ENCODE data around the gene BSDC1.
"Not testable (repeated sequence)": the region's sequence is repeated elsewhere in the genome, so short reads cannot be mapped to it uniquely, and the experiment has no call there.

Gene BSDC1

GRCh38 chr1:32362474-32363313 lies 31.5 kb downstream of the BSDC1 start, which contains the start of the genes FAM229A and TSSK3:
FAM229A (minus strand) TSS chr1:32362485; CDS start chr1:32362091, 394 bp downstream.
TSSK3 (plus strand) TSS chr1:32362539; CDS start chr1:32362702, 163 bp downstream.
- POLR2A ChIA-PET: interaction anchor here (0.5 to 0.6 kb wide), 2 partner anchors 38 to 484 kb away, joined by 3 to 6 read pairs; no protein-coding TSS in a partner anchor
- CTCF ChIA-PET: interaction anchor here (1.2 to 2.9 kb wide), 3 partner anchors 10 to 147 kb away, joined by 3 to 10 read pairs (median 5); no protein-coding TSS in a partner anchor
- no peak for DNase-seq (ENCODE audit: extremely low spot score)
- TF ChIP-seq CTCF (IDR thresholded peaks at IDR 0.05; ENCODE audit: control extremely low read depth, extremely low read depth, low read depth, missing control alignments): no peak

GRCh38 chr1:32361674-32362473 lies 32.4 kb downstream of the BSDC1 start:
- TF ChIP-seq CTCF (IDR thresholded peaks at IDR 0.05; ENCODE audit: control extremely low read depth, extremely low read depth, low read depth, missing control alignments): no peak
- ChIA-PET POLR2A (no interaction called here), CTCF (interaction anchor here (2.9 kb wide), 1 partner anchor 146 kb away, joined by 10 read pairs; no protein-coding TSS in a partner anchor)
- peak; percentile 43 for DNase-seq (ENCODE audit: extremely low spot score)

- DNase-seq (ENCODE audit: extremely low spot score): no peak
- TF ChIP-seq CTCF (IDR thresholded peaks at IDR 0.05; ENCODE audit: control extremely low read depth, extremely low read depth, low read depth, missing control alignments): no peak
- POLR2A ChIA-PET: interaction anchor here (3.4 kb wide), 1 partner anchor 25 kb away, joined by 22 read pairs; the partner anchor contains the start of gene MARCKSL1
- CTCF ChIA-PET: interaction anchor here (2.9 kb wide), 1 partner anchor 145 kb away, joined by 10 read pairs; no protein-coding TSS in a partner anchor
These were observed 33.0 kb downstream of the BSDC1 start for GRCh38 chr1:32361308-32361673.

GRCh38 chr1:32358435-32358834 lies 35.8 kb downstream of the BSDC1 start:
- ChIA-PET CTCF (interaction anchor here (1.0 to 1.2 kb wide), 2 partner anchors 27 to 110 kb away, joined by 3 read pairs; no protein-coding TSS in a partner anchor), POLR2A (interaction anchor here (3.4 kb wide), 1 partner anchor 22 kb away, joined by 22 read pairs; the partner anchor contains the start of gene MARCKSL1)
- no peak for TF ChIP-seq CTCF (IDR thresholded peaks at IDR 0.05; ENCODE audit: control extremely low read depth, extremely low read depth, low read depth, missing control alignments)
- DNase-seq (ENCODE audit: extremely low spot score): no peak

GRCh38 chr1:32357614-32358013 lies 36.6 kb downstream of the BSDC1 start:
- no peak for DNase-seq (ENCODE audit: extremely low spot score)
- no peak for TF ChIP-seq CTCF (IDR thresholded peaks at IDR 0.05; ENCODE audit: control extremely low read depth, extremely low read depth, low read depth, missing control alignments)
- CTCF ChIA-PET: interaction anchor here (1.0 to 1.2 kb wide), 2 partner anchors 26 to 109 kb away, joined by 3 read pairs; no protein-coding TSS in a partner anchor
- POLR2A ChIA-PET: no interaction called here

- POLR2A ChIA-PET: interaction anchor here (7.6 kb wide), 1 partner anchor 20 kb away, joined by 62 read pairs; the partner anchor contains the start of gene MARCKSL1
- no peak for TF ChIP-seq CTCF (IDR thresholded peaks at IDR 0.05; ENCODE audit: control extremely low read depth, extremely low read depth, low read depth, missing control alignments)
- CTCF ChIA-PET: no interaction called here
- DNase-seq (ENCODE audit: extremely low spot score): no peak
These were observed 37.8 kb downstream of the BSDC1 start for GRCh38 chr1:32356478-32356877.

GRCh38 chr1:32355778-32356177 lies 38.5 kb downstream of the BSDC1 start:
- POLR2A ChIA-PET: interaction anchor here (7.6 kb wide), 1 partner anchor 19 kb away, joined by 62 read pairs; the partner anchor contains the start of gene MARCKSL1
- CTCF ChIA-PET: interaction anchor here (1.4 to 1.5 kb wide), 2 partner anchors 15 to 16 kb away, joined by 3 to 5 read pairs; no protein-coding TSS in a partner anchor
- not testable (repeated sequence) for DNase-seq (ENCODE audit: extremely low spot score)

All from GM10248 (cell line).